ENCODE measurements around the gene PCLO.
"Not testable (repeated sequence)": the region's sequence is repeated elsewhere in the genome, so short reads cannot be mapped to it uniquely, and the experiment has no call there.

PCLO gene

GRCh38 chr7:83130623-83131545 is 31.8 kb downstream of the PCLO start:
- no peak for DNase-seq

GRCh38 chr7:83130191-83130590 is 32.5 kb downstream of the PCLO start:
- DNase-seq = no peak

GRCh38 chr7:83119494-83119893 is 43.2 kb downstream of the PCLO start:
- no peak for DNase-seq

GRCh38 chr7:83119026-83119382 is 43.7 kb downstream of the PCLO start:
- DNase-seq = no peak

- no peak for DNase-seq
Observed at GRCh38 chr7:83118347-83119025, 44.2 kb downstream of the PCLO start.

- no peak for DNase-seq
Observed at GRCh38 chr7:83117466-83117865, 45.2 kb downstream of the PCLO start.

GRCh38 chr7:83111391-83111790 is 51.3 kb downstream of the PCLO start:
- DNase-seq = no peak

- DNase-seq = no peak
Observed at GRCh38 chr7:83109352-83109751, 53.3 kb downstream of the PCLO start.

- no peak for DNase-seq
Observed at GRCh38 chr7:83105948-83106347, 56.7 kb downstream of the PCLO start.

GRCh38 chr7:83105063-83105462 is 57.6 kb downstream of the PCLO start:
- no peak for DNase-seq

- no peak for DNase-seq
Observed at GRCh38 chr7:83101530-83101929, 61.2 kb downstream of the PCLO start.

GRCh38 chr7:83096065-83096580 is 66.6 kb downstream of the PCLO start:
- no peak for DNase-seq

- DNase-seq = no peak
Observed at GRCh38 chr7:83085299-83085698, 77.4 kb downstream of the PCLO start.

GRCh38 chr7:83079879-83080278 is 82.8 kb downstream of the PCLO start:
- DNase-seq = not testable (repeated sequence)

- DNase-seq = no peak
Observed at GRCh38 chr7:83077328-83077727, 85.4 kb downstream of the PCLO start.

- DNase-seq = no peak
Observed at GRCh38 chr7:83072576-83073517, 89.8 kb downstream of the PCLO start.

GRCh38 chr7:83065714-83066113 is 97.0 kb downstream of the PCLO start:
- DNase-seq = peak; percentile 53

- DNase-seq = no peak
Observed at GRCh38 chr7:83060218-83060617, 102.5 kb downstream of the PCLO start.

- DNase-seq = no peak
Observed at GRCh38 chr7:83058667-83059066, 104.0 kb downstream of the PCLO start.

- DNase-seq = no peak
Observed at GRCh38 chr7:83055197-83055596, 107.5 kb downstream of the PCLO start.

- DNase-seq = no peak
Observed at GRCh38 chr7:83054472-83054871, 108.2 kb downstream of the PCLO start.

GRCh38 chr7:83053965-83054364 is 108.7 kb downstream of the PCLO start:
- no peak for DNase-seq

- peak; percentile 8 for DNase-seq
Observed at GRCh38 chr7:83040484-83040883, 122.2 kb downstream of the PCLO start.

Measured in hematopoietic multipotent progenitor cell treated with erythropoietin and hydrocortisone succinate and interleukin-3 and kit ligand, for 4 days (in vitro differentiated cells).